Activated CD4-positive, alpha-beta T cell treated with anti-CD3 and anti-CD28 coated beads, Interleukin-2, amount 10 ng/mL, durations not matched to agents 24 days and 14 days (primary cell): ENCODE measurements around the gene SAMD4A. TPM values are rescaled to one million over a fixed set of nuclear protein-coding genes. Genes with fewer than 3 reads are reported as not detected.
A peak's percentile ranks its signal among the peaks of the same experiment; 100 is the strongest.

Source experiments
- DNase-seq: peaks from one replicate; pipeline ENCODE4 v3.0.0; 2022
- H3K27ac Mint-ChIP-seq: one replicate; pipeline ENCODE4 v1.8.0; 2022; ENCODE audit warnings: mild to moderate bottlenecking, mixed read lengths
- H3K27me3 Mint-ChIP-seq: one replicate; pipeline ENCODE4 v1.8.0; 2022; ENCODE audit warnings: mixed read lengths
- H3K36me3 Mint-ChIP-seq: one replicate; pipeline ENCODE4 v1.8.0; 2022; ENCODE audit warnings: low read depth, mild to moderate bottlenecking, mixed read lengths
- H3K4me1 Mint-ChIP-seq: one replicate; pipeline ENCODE4 v1.8.0; 2021; ENCODE audit warnings: mixed read lengths
- H3K4me3 Mint-ChIP-seq: one replicate; pipeline ENCODE4 v1.8.0; 2022; ENCODE audit warnings: mild to moderate bottlenecking, moderate library complexity, mixed read lengths
- H3K9me3 Mint-ChIP-seq: one replicate; pipeline ENCODE4 v1.8.0; 2021; ENCODE audit warnings: mixed read lengths
- intact Hi-C: fragments of 100-400 bp; cut with micrococcal nuclease; formaldehyde crosslinking; loops from one replicate; pipeline ENCODE4 v1.15.1; 2023
- total RNA-seq: library from RNA; stranded (reverse); gene quantifications from 2 replicates; pipeline ENCODE4 v1.2.3, GENCODE V29; 2022

Gene SAMD4A, protein sequence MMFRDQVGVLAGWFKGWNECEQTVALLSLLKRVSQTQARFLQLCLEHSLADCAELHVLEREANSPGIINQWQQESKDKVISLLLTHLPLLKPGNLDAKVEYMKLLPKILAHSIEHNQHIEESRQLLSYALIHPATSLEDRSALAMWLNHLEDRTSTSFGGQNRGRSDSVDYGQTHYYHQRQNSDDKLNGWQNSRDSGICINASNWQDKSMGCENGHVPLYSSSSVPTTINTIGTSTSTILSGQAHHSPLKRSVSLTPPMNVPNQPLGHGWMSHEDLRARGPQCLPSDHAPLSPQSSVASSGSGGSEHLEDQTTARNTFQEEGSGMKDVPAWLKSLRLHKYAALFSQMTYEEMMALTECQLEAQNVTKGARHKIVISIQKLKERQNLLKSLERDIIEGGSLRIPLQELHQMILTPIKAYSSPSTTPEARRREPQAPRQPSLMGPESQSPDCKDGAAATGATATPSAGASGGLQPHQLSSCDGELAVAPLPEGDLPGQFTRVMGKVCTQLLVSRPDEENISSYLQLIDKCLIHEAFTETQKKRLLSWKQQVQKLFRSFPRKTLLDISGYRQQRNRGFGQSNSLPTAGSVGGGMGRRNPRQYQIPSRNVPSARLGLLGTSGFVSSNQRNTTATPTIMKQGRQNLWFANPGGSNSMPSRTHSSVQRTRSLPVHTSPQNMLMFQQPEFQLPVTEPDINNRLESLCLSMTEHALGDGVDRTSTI
- total RNA-seq, result 4.6 and 5.7 TPM in 2 replicates

DNA sequence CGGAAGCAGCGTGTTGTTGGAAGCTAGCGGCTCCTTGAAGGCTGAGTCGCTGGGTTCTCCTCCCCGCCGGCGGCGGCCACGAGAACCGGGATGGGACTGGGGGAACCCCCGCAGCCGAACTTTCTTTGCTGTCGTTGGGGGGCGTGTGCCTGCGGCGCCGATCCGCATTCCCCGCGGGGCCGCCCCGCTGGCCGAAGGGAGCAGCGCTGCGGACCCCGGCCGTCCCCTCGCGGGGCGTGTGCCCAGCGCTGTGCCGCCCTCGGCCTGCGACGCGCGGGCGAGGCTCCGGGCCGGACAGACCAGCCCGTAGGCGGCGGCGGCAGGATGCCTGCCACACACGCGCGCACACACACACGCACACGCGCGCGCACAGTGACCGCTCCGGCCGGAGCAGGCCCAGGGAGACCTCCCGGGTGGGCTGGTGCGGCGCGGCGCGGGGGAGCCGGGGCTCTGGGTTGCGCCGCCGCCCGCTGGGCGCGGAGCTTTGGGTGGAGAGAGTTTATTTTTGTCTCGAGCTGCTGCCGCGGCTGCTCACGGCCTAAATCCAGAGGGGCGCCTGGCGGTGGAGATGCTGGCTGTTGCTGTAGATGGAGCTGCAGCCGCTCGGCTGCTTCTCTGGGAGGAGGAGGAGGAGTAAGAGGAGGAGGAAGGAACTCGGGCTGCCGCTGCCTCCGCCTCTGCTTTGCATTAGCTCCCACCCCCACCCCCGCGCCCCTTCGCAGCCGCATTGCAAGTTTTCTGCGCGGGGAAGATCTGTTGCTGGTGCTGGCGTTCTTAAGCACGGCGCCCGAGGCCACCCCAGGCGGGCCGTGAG is at the start of gene SAMD4A:
TSS of gene SAMD4A (plus strand) at position 719 of the 814 bp plus-strand sequence. CDS start 789 bp downstream, outside the sequence.
- peak; percentile 86 for DNase-seq
- intact Hi-C loops, result loop anchor here (2.0 to 5.0 kb wide), 4 partner anchors 61 to 336 kb away; partner anchors contain the start of genes CDKN3 and GCH1
- peaks cover 21% of the 10 kb centered on the region for H3K4me1 Mint-ChIP-seq
- peak within 1 kb of the TSS; percentile 93 for H3K4me3 Mint-ChIP-seq
- H3K27ac Mint-ChIP-seq, result peak within 1 kb of the TSS; percentile 87
- peaks cover 45% of the 10 kb centered on the region for H3K27me3 Mint-ChIP-seq
- no peaks in the 10 kb centered on the region for H3K9me3 Mint-ChIP-seq
- no peaks in the 10 kb centered on the region for H3K36me3 Mint-ChIP-seq

DNA sequence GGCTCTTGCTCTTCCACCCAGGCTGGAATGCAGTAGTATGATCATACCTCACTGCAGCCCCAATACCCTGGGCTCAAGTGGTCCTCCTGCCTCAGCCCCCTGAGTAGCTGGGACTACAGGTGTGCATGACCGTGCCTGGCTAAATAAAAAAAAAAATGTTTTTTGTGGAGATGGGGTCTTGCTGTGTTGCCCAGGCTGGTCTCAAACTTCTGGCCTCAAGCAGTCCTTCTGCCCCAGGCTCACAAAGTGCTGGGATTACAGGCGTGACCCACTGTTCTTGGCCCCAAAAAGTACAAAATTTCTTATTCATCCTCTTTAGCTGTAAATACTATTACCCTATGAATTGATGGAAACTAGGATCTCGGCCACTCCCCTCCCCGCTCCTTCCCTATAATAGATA is 42.5 kb upstream of the SAMD4A start:
- peak; percentile 35 for DNase-seq
- Mint-ChIP-seq H3K27me3 (no peaks in the 10 kb centered on the region), H3K9me3 (no peaks in the 10 kb centered on the region), H3K36me3 (peaks cover 15% of the 10 kb centered on the region), H3K27ac (no peak overlapping the region), H3K4me3 (no peak overlapping the region), H3K4me1 (peaks cover 2% of the 10 kb centered on the region)
- intact Hi-C loops, result no loop called here

DNA sequence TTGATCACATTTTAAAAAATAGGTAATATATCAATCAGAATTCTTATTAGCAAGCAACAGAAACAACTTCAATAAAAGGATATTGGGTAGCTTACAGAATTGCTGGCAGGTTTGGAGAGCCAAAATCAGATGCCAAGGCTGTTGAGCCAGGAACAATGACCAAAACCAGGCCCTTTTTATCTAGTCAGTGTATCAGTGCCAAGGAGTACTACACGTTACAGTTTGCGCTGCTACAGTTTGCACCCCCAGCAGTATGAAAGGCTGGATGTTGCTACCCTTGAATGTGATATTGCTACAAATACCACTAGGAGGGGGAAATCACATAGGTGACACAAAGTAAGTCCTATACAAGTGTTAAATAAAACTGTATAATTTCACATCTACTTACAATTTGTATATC is 38.0 kb upstream of the SAMD4A start:
- H3K27me3 Mint-ChIP-seq, result no peaks in the 10 kb centered on the region
- H3K4me1 Mint-ChIP-seq, result peaks cover 4% of the 10 kb centered on the region
- H3K27ac Mint-ChIP-seq, result no peak overlapping the region
- intact Hi-C loops, result no loop called here
- peaks cover 5% of the 10 kb centered on the region for H3K36me3 Mint-ChIP-seq
- no peak for DNase-seq
- H3K4me3 Mint-ChIP-seq, result no peak overlapping the region
- H3K9me3 Mint-ChIP-seq, result no peaks in the 10 kb centered on the region

DNA sequence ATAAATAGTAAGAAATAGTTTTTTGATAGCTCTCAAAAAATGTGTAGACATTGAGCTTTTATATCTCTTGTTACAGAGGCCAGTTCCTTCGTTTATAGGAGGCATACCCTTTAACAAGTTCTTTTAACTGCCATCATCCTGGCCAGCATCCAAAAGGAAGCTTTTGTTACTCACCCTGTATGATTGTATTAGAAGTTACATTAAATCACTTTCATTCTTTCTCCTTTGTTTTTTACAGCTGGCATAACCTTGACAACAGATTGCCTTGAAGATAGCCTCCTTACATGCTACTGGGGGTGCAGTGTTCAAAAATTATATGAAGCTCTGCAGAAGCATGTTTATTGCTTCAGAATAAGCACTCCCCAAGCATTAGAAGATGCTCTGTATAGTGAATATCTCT is 37.1 kb upstream of the SAMD4A start:
- H3K27ac Mint-ChIP-seq, result no peak overlapping the region
- no peak for DNase-seq
- peaks cover 4% of the 10 kb centered on the region for H3K4me1 Mint-ChIP-seq
- intact Hi-C loops, result no loop called here
- H3K27me3 Mint-ChIP-seq, result no peaks in the 10 kb centered on the region
- H3K4me3 Mint-ChIP-seq, result no peak overlapping the region
- peaks cover 6% of the 10 kb centered on the region for H3K36me3 Mint-ChIP-seq
- no peaks in the 10 kb centered on the region for H3K9me3 Mint-ChIP-seq

DNA sequence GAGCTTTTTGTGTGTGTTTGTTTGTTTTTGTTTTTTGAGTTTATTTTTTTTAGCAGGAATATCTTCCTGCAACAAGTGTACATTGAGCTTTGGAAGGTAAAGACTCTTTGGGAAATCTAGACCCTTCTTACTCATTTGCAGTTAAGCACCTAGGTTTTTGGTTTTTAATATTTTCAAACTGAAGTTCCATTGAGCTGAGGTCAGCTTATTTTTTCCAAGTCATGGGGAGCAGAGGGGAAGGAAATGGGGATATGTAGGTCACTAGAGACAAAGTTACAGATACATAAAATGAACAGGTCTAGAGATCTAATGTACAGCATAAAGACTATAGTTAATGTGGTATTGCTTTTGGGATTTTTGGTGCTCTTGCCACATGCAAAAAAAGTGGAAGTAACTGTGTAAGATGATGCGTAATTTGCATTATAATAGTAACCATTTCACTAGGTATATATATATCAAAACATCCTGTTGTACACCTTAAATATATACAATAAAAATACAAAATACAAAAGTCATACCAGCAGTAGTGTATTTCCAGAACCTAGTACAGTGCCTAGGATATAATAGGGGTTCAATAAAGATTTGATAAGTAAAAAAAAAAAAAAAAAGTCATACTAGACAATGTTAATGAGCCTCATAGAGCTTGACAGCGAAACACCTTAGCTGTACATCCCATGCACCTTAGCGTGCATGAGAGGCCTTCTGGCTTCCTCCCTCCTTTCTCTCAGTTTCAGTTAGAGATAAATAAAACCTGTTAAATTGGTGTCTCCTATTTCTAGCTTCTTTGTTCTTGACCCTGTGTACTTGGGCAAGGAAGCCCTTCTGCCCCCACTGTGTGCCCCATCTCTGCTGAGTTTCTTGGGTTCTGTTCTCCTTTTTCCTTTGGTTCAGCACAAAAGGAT is 34.6 kb upstream of the SAMD4A start:
- H3K36me3 Mint-ChIP-seq, result peaks cover 4% of the 10 kb centered on the region
- H3K4me1 Mint-ChIP-seq, result peaks cover 4% of the 10 kb centered on the region
- intact Hi-C loops, result no loop called here
- no peak overlapping the region for H3K4me3 Mint-ChIP-seq
- no peak for DNase-seq
- no peaks in the 10 kb centered on the region for H3K27me3 Mint-ChIP-seq
- no peaks in the 10 kb centered on the region for H3K9me3 Mint-ChIP-seq
- H3K27ac Mint-ChIP-seq, result peak overlapping the region; percentile 27

DNA sequence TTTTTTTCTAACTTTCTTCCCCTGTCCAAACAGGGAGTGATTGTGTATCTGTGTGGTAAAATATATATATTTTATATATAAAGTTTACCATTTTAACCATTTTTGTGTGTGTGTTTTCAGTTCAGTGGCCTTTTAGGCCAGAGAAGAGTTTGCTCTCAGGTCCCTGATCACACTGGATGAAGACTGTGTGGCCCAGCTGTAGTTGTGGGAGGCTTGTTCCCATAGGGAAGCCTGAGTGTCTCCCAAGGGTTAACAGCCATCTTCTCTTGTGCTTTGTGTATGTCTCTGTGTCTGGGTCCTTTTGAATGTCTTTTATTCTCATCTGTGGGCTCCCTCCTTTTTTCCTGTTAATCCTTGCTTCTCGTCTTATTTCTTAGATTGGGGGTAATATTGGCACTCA is 33.8 kb upstream of the SAMD4A start:
- no peaks in the 10 kb centered on the region for H3K27me3 Mint-ChIP-seq
- intact Hi-C loops, result no loop called here

DNA sequence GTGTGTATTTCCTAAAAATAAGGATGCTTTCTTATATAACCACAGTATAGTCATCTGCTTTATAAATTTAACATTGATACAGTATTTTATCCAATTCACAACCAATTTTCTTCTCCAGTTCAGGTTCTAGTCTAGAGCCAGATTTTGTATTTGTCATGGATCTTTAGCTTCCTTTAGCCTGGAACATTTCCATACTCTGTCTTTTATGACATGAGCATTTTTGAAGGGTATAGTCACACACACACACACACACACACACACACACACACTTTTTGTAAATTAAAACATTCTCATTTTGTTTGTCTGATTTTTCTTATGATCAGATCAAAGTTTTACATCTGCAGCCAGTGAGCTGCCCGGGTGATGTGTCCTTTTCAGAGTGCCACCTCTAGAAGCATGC is 31.8 kb upstream of the SAMD4A start:
- intact Hi-C loops, result no loop called here
- no peaks in the 10 kb centered on the region for H3K27me3 Mint-ChIP-seq
- DNase-seq, result no peak
- H3K36me3 Mint-ChIP-seq, result peaks cover 5% of the 10 kb centered on the region
- H3K4me1 Mint-ChIP-seq, result peaks cover 4% of the 10 kb centered on the region
- H3K27ac Mint-ChIP-seq, result no peak overlapping the region
- H3K4me3 Mint-ChIP-seq, result no peak overlapping the region
- H3K9me3 Mint-ChIP-seq, result no peaks in the 10 kb centered on the region

More for the DNA sequence above, 33.8 kb upstream of the SAMD4A start:
- peaks cover 4% of the 10 kb centered on the region for H3K4me1 Mint-ChIP-seq
- H3K9me3 Mint-ChIP-seq, result no peaks in the 10 kb centered on the region
- H3K27ac Mint-ChIP-seq, result no peak overlapping the region
- peaks cover 4% of the 10 kb centered on the region for H3K36me3 Mint-ChIP-seq
- no peak for DNase-seq
- no peak overlapping the region for H3K4me3 Mint-ChIP-seq

DNA sequence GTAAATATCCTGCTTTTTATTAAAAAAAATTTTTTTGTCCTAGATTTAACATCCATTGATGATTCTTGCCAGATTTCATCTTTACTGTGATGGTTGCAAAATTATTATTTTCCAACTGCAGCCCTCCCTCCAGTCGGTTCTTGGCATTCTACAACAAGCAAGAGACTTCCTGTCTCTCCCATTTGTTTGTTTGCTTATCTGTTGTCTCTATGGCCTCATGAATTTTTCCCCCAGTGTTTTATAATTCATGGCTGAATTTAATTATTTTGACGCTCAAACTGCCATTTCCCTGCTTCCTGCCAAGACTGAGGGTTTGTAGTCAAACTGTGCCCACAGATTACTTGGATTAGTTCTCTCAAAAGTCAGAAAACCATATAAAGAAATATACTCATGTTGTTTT is 31.3 kb upstream of the SAMD4A start:
- Mint-ChIP-seq H3K36me3 (peaks cover 6% of the 10 kb centered on the region), H3K9me3 (no peaks in the 10 kb centered on the region), H3K27me3 (no peaks in the 10 kb centered on the region), H3K27ac (no peak overlapping the region), H3K4me1 (peaks cover 4% of the 10 kb centered on the region), H3K4me3 (no peak overlapping the region)
- intact Hi-C loops, result no loop called here
- peak; percentile 4 for DNase-seq

DNA sequence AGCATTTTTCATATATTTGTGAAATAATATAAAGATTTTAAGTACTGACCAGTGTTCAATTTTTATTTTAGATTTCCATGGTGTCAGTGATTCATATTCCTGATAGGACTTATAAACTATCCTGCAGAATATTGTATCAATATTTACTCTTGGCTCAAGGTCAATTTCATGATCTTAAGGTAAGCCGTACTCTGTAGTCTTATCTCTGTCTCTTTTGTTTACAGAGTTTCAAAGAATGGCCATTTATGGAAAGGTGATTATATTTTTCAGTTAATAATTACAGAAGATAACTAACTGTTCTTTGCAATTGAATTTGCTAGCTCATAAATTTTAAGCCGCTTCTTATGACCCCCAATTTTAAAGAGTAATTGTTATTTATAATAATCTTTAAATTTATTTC is 29.3 kb upstream of the SAMD4A start:
- H3K27ac Mint-ChIP-seq, result no peak overlapping the region
- no peaks in the 10 kb centered on the region for H3K9me3 Mint-ChIP-seq
- H3K4me3 Mint-ChIP-seq, result no peak overlapping the region
- H3K36me3 Mint-ChIP-seq, result peaks cover 6% of the 10 kb centered on the region
- DNase-seq, result no peak
- no peaks in the 10 kb centered on the region for H3K27me3 Mint-ChIP-seq
- intact Hi-C loops, result no loop called here
- peaks cover 4% of the 10 kb centered on the region for H3K4me1 Mint-ChIP-seq

DNA sequence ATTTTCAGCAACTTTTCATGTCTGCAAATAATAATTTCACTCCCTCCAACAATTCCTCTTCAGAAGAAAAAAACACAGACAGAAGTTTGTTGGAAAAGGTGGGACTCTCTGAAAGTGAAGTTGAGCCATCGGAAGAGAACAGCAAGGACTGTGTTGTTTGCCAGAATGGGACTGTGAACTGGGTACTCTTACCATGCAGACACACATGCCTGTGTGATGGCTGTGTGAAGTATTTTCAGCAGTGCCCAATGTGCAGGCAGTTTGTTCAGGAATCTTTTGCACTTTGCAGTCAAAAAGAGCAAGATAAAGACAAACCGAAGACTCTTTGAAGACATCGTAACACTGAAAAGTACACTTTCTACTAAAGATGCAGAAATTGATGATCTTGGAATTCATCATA is 28.9 kb upstream of the SAMD4A start:
- intact Hi-C loops, result no loop called here
- H3K36me3 Mint-ChIP-seq, result peaks cover 6% of the 10 kb centered on the region
- H3K9me3 Mint-ChIP-seq, result no peaks in the 10 kb centered on the region
- no peak for DNase-seq
- no peak overlapping the region for H3K27ac Mint-ChIP-seq
- H3K27me3 Mint-ChIP-seq, result no peaks in the 10 kb centered on the region
- H3K4me1 Mint-ChIP-seq, result peaks cover 2% of the 10 kb centered on the region
- no peak overlapping the region for H3K4me3 Mint-ChIP-seq

DNA sequence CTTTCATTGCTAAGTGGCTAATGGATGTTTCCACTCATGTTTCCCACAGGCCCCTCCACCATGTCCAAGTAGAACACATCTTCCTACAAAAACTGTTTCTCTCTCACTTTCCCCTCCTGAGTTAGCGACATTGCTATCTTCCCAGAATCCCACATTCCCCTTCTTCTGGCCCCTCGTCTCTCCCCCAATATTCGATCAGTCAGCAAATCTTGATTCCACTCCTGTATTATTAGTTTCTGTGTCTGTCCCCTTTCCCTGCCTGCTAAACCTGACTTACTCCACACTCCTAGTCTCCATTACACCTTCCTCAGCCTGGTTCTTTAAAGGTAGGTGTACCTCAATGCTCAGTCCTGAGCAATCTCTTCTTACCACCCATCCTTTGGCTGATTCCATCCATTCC is 19.3 kb upstream of the SAMD4A start:
- Mint-ChIP-seq H3K4me3 (no peak overlapping the region), H3K36me3 (no peaks in the 10 kb centered on the region), H3K27me3 (peaks cover 11% of the 10 kb centered on the region), H3K27ac (no peak overlapping the region), H3K4me1 (no peaks in the 10 kb centered on the region), H3K9me3 (peaks cover 6% of the 10 kb centered on the region)
- no peak for DNase-seq
- intact Hi-C loops, result no loop called here

DNA sequence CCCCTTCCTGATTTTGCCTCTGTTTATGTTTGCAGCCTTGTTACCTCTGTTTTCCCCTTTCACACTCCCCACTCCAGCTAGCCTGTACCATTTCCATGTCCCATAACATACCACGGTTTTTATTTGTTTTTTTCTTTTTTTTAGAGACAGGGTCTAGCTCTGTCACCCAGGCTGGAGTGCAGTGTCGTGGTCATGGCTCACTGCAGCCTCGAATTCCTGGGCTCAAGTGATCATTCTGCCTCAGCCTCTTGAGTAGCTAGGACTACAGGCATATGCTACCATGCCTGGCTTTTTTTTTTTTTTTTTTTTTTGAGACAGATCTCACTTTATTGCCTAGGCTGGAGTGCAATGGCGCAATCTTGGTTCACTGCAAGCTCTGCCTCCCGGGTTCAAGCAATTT is 18.4 kb upstream of the SAMD4A start:
- Mint-ChIP-seq H3K4me3 (no peak overlapping the region), H3K4me1 (no peaks in the 10 kb centered on the region), H3K27ac (no peak overlapping the region), H3K27me3 (peaks cover 15% of the 10 kb centered on the region), H3K9me3 (peaks cover 6% of the 10 kb centered on the region), H3K36me3 (no peaks in the 10 kb centered on the region)
- intact Hi-C loops, result no loop called here
- DNase-seq, result no peak

DNA sequence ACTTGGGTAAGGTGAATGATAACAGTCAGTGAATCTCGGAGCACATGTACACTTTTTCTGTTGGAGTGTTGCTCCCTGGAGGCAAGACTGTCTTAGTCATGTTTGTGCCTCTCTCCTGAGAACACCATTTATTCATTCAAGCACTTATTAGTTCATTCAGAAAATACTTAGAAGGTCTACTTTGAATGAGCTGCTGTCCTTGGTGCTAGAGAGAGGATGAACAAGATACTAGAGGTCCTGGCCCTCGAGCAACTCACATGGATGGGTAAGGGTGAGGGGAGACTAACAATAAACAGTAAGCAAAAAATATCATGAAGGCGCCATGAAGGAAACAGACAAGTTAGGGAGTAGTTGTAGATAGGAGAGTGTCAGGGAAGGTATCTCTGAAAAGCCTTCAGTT is 17.1 kb upstream of the SAMD4A start:
- intact Hi-C loops, result no loop called here
- Mint-ChIP-seq H3K27me3 (peaks cover 15% of the 10 kb centered on the region), H3K9me3 (peaks cover 6% of the 10 kb centered on the region), H3K4me1 (no peaks in the 10 kb centered on the region), H3K27ac (no peak overlapping the region), H3K36me3 (no peaks in the 10 kb centered on the region), H3K4me3 (no peak overlapping the region)
- no peak for DNase-seq
